SK-N-SH (cell line): ENCODE measurements around the gene ZNF358.
"Not testable (repeated sequence)": the region's sequence is repeated elsewhere in the genome, so short reads cannot be mapped to it uniquely, and the experiment has no call there.

Source experiments
- CHD2 ChIP-seq: fragments of 150-350 bp; IDR thresholded peaks from 2 replicates; pipeline ENCODE4 v1.6.1; 2018; ENCODE audit warnings: low read length; ENCODE audit not compliant: partially characterized antibody
- ELF1 ChIP-seq: IDR thresholded peaks from 2 replicates; pipeline ENCODE4 v1.4.0; 2012
- EP300 ChIP-seq, 2 experiments: IDR thresholded peaks; 2 replicates each; pipeline versions ENCODE4 v1.4.0 to v1.6.1; 2012; ENCODE audit warnings: borderline replicate concordance in 1 of 2, low read depth in 1 of 2, low read length in 1 of 2
- EZH2phosphoT487 ChIP-seq: fragments of 200-600 bp; sonication (generic); IDR thresholded peaks from 2 replicates; pipeline ENCODE4 v1.6.1; 2017; ENCODE audit warnings: low read depth, mixed run types, mild to moderate bottlenecking, antibody characterized with exemption, moderate library complexity, borderline replicate concordance
- GABPA ChIP-seq: IDR thresholded peaks from 2 replicates; pipeline ENCODE4 v1.4.0; 2012; ENCODE audit warnings: low read depth, mild to moderate bottlenecking
- MAX ChIP-seq: IDR thresholded peaks from 2 replicates; pipeline ENCODE4 v1.4.0; 2012; ENCODE audit warnings: low read depth
- POLR2AphosphoS5 ChIP-seq: IDR thresholded peaks from 2 replicates; pipeline ENCODE4 v1.6.1; 2012; ENCODE audit warnings: low read depth, low read length
- RAD21 ChIP-seq: IDR thresholded peaks from 2 replicates; pipeline ENCODE4 v1.6.1; 2012; ENCODE audit warnings: mild to moderate bottlenecking, low read length
- RFX5 ChIP-seq: IDR thresholded peaks from 2 replicates; pipeline ENCODE4 v1.6.1; 2012; ENCODE audit warnings: mild to moderate bottlenecking, improper control_type of control experiment, low read length
- RXRA ChIP-seq: IDR thresholded peaks from 2 replicates; pipeline ENCODE4 v1.4.0; 2012; ENCODE audit warnings: low read depth, mild to moderate bottlenecking, borderline replicate concordance
- TAF1 ChIP-seq: IDR thresholded peaks from 2 replicates; pipeline ENCODE4 v1.6.1; 2012; ENCODE audit warnings: low read depth, mild to moderate bottlenecking, low read length, moderate library complexity, borderline replicate concordance
- USF2 ChIP-seq: fragments of 150-350 bp; IDR thresholded peaks from 2 replicates; pipeline ENCODE4 v1.6.1; 2017; ENCODE audit warnings: antibody characterized with exemption, low read length, low read depth, borderline replicate concordance
- TF ChIP-seq, protein P1 (sequence below): fragments of 200-600 bp; sonication (generic); IDR thresholded peaks from 2 replicates; pipeline ENCODE4 v1.6.1; 2017; ENCODE audit warnings: antibody characterized with exemption, mild to moderate bottlenecking, moderate library complexity
- TF ChIP-seq, protein P2 (sequence below): IDR thresholded peaks from 2 replicates; pipeline ENCODE4 v1.4.0; 2012; ENCODE audit warnings: low read depth, borderline replicate concordance

DNA sequence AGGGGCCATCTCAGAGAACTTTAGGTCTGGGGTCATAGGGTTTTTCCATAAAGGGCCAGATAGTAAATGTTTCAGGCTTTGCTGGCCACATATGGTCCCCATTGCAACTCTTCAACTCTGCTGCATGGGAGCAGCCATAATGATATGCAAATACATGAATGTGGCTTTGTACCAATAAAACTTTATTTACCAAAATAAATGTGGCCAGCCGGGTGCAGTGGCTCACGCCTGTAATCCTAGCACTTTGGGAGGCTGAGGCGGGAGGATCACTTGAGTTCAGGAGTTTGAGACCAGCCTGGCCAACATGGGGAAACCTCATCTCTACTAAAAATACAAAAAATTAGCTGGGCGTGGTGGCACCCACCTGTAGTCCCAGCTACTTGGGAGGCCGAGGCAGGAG lies 23.1 kb downstream of the ZNF358 start:
- not testable (repeated sequence) for TF ChIP-seq CHD2; RFX5; POLR2AphosphoS5; EP300 (IDR thresholded peaks at IDR 0.05; ENCODE audit: borderline replicate concordance in 1 of 2, low read depth in 1 of 2, low read length in 1 of 2); MAX; USF2; RAD21; TAF1; ELF1; RXRA; GABPA; EZH2phosphoT487
- TF ChIP-seq, protein P1, sequence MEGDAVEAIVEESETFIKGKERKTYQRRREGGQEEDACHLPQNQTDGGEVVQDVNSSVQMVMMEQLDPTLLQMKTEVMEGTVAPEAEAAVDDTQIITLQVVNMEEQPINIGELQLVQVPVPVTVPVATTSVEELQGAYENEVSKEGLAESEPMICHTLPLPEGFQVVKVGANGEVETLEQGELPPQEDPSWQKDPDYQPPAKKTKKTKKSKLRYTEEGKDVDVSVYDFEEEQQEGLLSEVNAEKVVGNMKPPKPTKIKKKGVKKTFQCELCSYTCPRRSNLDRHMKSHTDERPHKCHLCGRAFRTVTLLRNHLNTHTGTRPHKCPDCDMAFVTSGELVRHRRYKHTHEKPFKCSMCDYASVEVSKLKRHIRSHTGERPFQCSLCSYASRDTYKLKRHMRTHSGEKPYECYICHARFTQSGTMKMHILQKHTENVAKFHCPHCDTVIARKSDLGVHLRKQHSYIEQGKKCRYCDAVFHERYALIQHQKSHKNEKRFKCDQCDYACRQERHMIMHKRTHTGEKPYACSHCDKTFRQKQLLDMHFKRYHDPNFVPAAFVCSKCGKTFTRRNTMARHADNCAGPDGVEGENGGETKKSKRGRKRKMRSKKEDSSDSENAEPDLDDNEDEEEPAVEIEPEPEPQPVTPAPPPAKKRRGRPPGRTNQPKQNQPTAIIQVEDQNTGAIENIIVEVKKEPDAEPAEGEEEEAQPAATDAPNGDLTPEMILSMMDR = not testable (repeated sequence)
- TF ChIP-seq, protein P2, sequence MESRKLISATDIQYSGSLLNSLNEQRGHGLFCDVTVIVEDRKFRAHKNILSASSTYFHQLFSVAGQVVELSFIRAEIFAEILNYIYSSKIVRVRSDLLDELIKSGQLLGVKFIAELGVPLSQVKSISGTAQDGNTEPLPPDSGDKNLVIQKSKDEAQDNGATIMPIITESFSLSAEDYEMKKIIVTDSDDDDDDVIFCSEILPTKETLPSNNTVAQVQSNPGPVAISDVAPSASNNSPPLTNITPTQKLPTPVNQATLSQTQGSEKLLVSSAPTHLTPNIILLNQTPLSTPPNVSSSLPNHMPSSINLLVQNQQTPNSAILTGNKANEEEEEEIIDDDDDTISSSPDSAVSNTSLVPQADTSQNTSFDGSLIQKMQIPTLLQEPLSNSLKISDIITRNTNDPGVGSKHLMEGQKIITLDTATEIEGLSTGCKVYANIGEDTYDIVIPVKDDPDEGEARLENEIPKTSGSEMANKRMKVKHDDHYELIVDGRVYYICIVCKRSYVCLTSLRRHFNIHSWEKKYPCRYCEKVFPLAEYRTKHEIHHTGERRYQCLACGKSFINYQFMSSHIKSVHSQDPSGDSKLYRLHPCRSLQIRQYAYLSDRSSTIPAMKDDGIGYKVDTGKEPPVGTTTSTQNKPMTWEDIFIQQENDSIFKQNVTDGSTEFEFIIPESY = not testable (repeated sequence)
